Urinary bladder (tissue), 4 donors: Measurements from ENCODE around the gene KRTAP3-1. TPM values are rescaled to one million over a fixed set of nuclear protein-coding genes. Genes with fewer than 3 reads are reported as not detected.

Experiments used
- DNase-seq: peaks from one replicate; pipeline ENCODE4 v3.0.0-alpha.2; 2015; ENCODE audit errors: extremely low spot score
- H3K27ac ChIP-seq: one replicate; pipeline ENCODE4 v1.5.1; 2013; ENCODE audit warnings: low read depth, mild to moderate bottlenecking, moderate library complexity
- H3K36me3 ChIP-seq: one replicate; pipeline ENCODE4 v1.6.1; 2013; ENCODE audit warnings: mild to moderate bottlenecking, moderate library complexity; ENCODE audit not compliant: insufficient read depth
- H3K4me1 ChIP-seq: one replicate; pipeline ENCODE4 v1.6.1; 2013; ENCODE audit warnings: mild to moderate bottlenecking, moderate library complexity; ENCODE audit not compliant: insufficient read depth
- H3K4me3 ChIP-seq: one replicate; pipeline ENCODE4 v1.5.1; 2013; ENCODE audit warnings: low read depth, low read length
- WGBS: extraction: QIAGEN DNeasy Blood & Tissue Kit; methylation state at CpG from one replicate; pipeline ENCODE4 v1.1.7; 2013; 5-methylcytosine and 5-hydroxymethylcytosine counted together
- polyA plus RNA-seq: library from polyadenylated mRNA; stranded (reverse); fragments of 200-250 nt; gene quantifications from one replicate; pipeline ENCODE4 v1.2.3, GENCODE V29; 2013
- small RNA-seq: library from RNA; depleted of rRNA; stranded (forward); fragments of <200 nt; gene quantifications from one replicate; pipeline ENCODE3, GENCODE V24; 2014
- total RNA-seq: library from RNA; depleted of rRNA; stranded (reverse); fragments of >200 nt; gene quantifications from one replicate; pipeline ENCODE4 v1.2.3, GENCODE V29; 2014
- donor health status: healthy with polysubstance abuse.
- donor health status: healthy.

The KRTAP3-1 gene
- total and polyA plus RNA-seq, 2 donors, result not detected

DNA sequence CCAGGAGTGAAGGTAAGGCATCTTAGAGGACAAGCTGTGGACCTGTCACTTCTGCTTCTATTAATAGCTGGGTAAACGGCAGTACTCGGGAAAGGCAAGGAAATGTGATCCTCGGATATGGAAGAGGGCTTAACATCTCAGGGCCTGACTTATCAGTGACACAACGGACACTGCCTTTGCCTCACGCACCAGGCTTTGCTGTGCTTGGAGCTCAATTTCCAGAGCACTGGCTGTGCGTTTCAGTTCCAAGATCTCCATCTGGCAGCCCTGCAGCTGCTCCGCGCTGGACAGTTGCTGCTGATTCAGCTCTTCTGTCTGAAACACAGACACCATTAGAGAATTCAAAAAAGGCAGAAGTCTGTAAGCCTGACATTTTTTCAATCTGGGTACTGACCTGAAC, 28.3 kb downstream of the KRTAP3-1 start:
- Histone ChIP-seq H3K4me1 (no peaks in the 10 kb centered on the region), H3K27ac (no peak overlapping the region), H3K36me3 (no peaks in the 10 kb centered on the region), H3K4me3 (no peak overlapping the region)
- DNase-seq, result no peak
- 16% methylated on average over 8 of the region's 8 CpGs for whole genome bisulfite sequencing

DNA sequence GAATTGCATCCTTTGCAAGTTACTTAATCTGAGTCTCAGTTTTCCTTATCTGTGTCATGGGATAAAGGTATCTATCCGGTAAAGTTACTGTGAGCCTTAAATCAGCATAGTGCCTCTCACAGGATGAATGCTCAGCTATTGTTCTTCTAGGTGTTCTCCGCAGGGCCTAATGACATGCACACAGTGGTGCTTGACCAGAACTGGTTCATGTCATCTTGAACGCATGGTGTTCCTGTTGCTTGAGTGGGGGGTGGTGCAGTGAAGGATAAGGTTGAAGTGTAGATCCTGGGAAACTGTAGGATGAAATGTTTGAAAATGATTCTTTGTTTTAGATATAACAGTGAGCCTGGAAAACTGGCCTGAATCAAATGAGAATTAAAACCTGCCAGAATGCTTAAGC, 28.8 kb downstream of the KRTAP3-1 start:
- Histone ChIP-seq H3K36me3 (no peaks in the 10 kb centered on the region), H3K4me1 (no peaks in the 10 kb centered on the region), H3K27ac (no peak overlapping the region), H3K4me3 (no peak overlapping the region)
- 79% methylated on average over 3 of the region's 3 CpGs for WGBS
- no peak for DNase-seq

DNA sequence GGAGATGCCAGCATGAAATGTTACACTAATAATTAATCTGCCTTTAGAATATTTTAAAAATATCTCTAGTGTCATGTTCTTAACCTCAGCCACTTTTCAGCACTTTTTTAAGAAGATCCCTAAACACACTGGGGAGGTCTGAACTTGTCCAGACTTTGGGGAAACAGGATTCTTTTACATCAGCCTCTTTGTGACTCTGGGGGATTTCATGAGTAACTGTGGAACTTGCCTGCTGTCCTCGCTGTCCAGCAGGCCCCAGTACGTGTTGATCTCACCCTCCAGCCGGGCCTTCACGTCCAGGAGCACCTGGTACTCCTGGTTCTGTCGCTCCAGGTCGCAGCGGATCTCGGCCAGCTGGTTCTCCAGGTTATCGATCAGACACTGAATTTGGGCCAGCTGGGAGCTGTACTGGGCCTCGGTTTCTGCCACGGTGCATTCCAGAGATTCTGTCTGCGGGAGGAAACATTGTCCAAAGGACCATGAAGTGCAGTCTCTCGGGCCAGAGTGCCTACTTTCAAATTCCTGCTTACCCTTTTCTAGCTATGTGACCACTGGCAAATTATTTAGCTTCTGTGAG, 30.3 kb downstream of the KRTAP3-1 start:
- DNase-seq, result no peak
- WGBS, result 71% methylated on average over 13 of the region's 13 CpGs

DNA sequence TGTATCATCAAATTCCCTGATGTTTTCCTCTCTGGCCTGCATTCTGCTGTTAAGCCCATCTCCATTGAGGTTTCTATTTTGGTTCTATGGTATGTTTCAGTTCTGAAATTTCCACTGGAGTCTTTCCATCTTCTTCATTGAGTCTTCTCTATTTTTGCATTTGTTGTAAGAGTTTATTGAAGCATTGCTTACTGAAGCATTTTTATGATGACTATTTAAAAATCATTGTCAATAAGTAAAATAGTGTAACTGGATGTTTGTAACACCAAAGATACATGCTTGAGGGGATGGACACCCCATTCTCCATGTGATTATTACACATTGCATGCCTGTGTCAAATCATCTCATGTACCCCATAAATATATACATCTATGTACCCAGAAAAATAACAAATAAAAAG, 33.4 kb downstream of the KRTAP3-1 start:
- Histone ChIP-seq H3K4me3 (no peak overlapping the region), H3K27ac (no peak overlapping the region), H3K36me3 (no peaks in the 10 kb centered on the region), H3K4me1 (no peaks in the 10 kb centered on the region)
- DNase-seq, result no peak

More for the DNA sequence above, 30.3 kb downstream of the KRTAP3-1 start:
- H3K4me1 ChIP-seq, result no peaks in the 10 kb centered on the region
- no peak overlapping the region for H3K4me3 ChIP-seq
- no peaks in the 10 kb centered on the region for H3K36me3 ChIP-seq
- H3K27ac ChIP-seq, result no peak overlapping the region

DNA sequence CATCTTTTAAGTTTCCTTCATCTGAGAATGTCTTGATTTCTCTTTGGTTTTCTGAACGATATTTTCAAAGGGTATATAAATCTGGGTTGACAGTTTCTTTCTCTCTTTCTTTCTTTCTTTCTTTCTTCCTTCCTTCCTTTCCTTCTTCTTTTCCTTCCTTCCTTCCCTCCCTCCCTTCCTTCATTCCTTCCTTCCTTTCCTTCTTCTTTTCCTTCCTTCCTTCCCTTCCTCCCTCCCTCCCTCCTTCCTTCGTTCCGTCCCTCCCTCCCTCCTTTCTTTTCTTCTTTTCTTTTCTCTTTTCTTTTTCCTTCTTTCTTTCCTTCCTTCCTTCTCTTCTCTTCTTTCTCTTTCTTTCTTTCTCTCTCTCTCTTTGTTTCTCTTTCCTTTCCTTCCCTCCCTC, 34.6 kb downstream of the KRTAP3-1 start:
- 88% methylated on average over 3 of the region's 3 CpGs for WGBS
- no peak for DNase-seq
- Histone ChIP-seq H3K36me3 (no peaks in the 10 kb centered on the region), H3K27ac (no peak overlapping the region), H3K4me3 (no peak overlapping the region), H3K4me1 (no peaks in the 10 kb centered on the region)

DNA sequence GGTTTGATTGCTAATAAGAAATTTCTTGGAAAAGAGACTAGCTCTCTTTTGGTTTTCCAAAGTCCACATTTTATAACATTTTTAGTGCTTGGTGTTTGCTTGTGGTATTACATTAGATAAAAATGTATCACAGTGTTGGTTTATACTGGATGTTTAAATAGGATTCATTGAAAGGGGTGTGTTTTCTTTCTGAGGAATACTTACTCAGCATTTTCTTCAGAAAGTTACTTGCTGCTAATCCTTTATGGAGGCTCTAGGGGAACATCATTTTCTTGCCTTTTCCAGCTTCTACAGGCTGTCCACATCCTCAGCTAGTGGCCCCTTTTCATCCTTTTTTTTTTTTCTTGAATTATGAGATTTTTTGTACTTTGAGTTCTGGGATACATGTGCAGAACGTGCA, 41.3 kb downstream of the KRTAP3-1 start:
- WGBS, result 67% methylated on average over 1 of the region's 1 CpG
- Histone ChIP-seq H3K4me1 (no peaks in the 10 kb centered on the region), H3K36me3 (no peaks in the 10 kb centered on the region), H3K4me3 (no peak overlapping the region), H3K27ac (no peak overlapping the region)
- no peak for DNase-seq

DNA sequence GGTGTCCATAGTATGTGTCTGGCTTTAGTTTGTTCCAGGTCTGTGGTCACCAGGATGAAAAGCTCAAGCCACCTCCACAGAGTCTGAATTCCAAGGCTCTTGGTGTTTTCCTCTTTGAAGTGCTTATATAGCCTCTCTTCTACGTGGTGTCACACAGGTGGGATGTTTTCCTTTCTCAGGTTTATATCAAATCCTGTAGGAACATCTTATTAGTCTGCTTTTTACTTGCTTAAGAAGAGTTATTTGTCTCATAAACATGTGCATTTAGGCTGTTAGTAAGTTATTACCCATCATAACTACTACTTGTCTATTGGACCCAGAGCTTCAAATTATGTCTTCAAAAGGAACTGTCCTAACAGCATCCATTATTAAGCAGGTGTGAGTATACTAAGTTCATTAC, 42.1 kb downstream of the KRTAP3-1 start, which contains the start of gene KRT39:
TSS of gene KRT39 (minus strand) at position 101 of the 400 bp plus-strand sequence. CDS start at position 9, 92 bp downstream.
- no peak within 1 kb of the TSS for H3K27ac ChIP-seq

DNA sequence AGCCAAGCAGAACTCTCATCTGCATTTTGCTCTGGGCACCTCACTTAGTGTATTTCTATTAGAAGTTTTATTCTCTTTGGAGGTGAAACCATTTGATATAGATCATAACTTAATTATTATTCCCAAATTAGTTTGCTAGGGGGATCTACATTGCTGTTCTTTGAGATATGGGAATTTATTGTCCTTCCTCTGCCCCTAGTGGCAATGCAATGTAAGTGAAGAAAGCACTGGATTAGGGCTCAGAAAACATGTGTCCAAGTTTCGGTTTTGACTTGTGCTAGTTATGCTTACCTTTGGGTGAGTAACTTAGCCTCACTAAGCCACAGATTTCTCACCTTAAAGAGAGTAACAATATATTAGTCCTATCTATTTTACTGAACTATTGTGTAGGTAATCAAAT, 45.1 kb downstream of the KRTAP3-1 start:
- 60% methylated on average over 1 of the region's 1 CpG for WGBS
- H3K27ac ChIP-seq, result no peak overlapping the region
- no peak for DNase-seq

More for the DNA sequence above, 42.1 kb downstream of the KRTAP3-1 start, which contains the start of gene KRT39:
- Histone ChIP-seq H3K4me3 (no peak within 1 kb of the TSS), H3K4me1 (no peaks in the 10 kb centered on the region), H3K36me3 (no peaks in the 10 kb centered on the region)
- DNase-seq, result no peak
- WGBS, result 44% methylated on average over 1 of the region's 1 CpG

DNA sequence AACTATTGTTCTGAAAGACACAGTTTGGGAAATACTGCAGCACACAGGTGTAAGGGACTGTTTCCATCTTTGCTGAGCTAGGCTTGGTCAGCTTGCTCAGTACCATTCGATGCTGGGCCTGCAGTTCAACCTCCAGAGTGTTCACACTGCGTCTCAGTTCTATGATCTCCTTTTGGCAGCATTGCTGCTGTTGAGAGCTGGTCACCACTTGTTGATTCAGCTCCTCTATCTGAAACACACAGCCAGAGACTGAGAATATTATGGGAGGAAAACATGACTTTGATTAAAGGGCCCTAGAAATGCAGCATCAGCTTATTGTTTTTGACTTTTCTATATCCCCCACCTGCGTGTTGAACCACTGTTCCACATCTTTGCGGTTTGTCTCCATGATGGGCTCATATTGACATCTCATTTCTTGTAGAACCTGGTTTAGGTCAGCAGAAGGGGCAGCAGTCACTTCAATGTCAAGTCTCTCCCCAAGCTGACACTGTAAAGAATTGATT, 46.8 kb downstream of the KRTAP3-1 start:
- 86% methylated on average over 4 of the region's 4 CpGs for WGBS
- Histone ChIP-seq H3K4me3 (no peak overlapping the region), H3K27ac (no peak overlapping the region), H3K4me1 (no peaks in the 10 kb centered on the region), H3K36me3 (no peaks in the 10 kb centered on the region)
- no peak for DNase-seq

More for the DNA sequence above, 45.1 kb downstream of the KRTAP3-1 start:
- Histone ChIP-seq H3K4me1 (no peaks in the 10 kb centered on the region), H3K36me3 (no peaks in the 10 kb centered on the region), H3K4me3 (no peak overlapping the region)

DNA sequence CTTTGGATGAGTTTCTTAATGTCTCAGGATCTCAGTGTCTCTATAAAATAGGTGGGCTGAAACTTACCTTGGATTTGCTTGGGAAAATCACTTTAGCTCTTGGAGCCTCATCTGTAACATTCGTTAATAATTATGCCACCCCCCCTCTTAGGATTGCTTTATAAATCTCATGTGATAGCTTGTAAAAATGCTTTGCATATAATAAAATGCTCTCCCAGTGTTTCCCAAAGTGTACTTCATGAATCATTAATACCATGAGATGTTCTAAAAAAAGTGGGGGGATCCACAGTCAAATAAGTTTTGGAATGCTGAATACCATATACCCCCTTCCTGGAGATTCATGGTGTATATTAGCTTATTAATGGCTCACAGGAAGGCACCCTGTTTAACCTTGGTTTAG, 47.3 kb downstream of the KRTAP3-1 start:
- DNase-seq, result no peak
- Histone ChIP-seq H3K36me3 (no peaks in the 10 kb centered on the region), H3K4me3 (no peak overlapping the region), H3K4me1 (no peaks in the 10 kb centered on the region), H3K27ac (no peak overlapping the region)
- 83% methylated on average over 1 of the region's 1 CpG for WGBS

DNA sequence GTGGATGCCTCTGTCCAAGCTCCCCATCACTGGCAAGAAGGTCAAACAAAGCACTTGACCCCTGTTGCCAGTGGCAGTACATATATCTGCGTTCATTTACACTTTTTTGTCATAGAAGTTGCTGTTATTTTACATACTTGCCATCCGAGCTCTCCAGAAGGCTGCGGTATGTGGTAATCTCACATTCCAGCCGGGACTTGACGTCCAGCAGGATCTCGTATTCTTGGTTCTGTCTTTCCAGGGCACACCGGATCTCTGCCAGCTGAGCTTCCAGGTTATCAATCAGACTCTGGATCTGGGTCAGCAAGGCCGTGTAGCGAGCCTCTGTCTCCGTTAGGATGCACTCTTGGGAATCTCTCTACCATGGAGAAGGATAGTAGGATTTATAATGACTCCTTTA, 48.8 kb downstream of the KRTAP3-1 start:
- whole genome bisulfite sequencing, result 63% methylated on average over 10 of the region's 10 CpGs
- no peaks in the 10 kb centered on the region for H3K4me1 ChIP-seq
- H3K4me3 ChIP-seq, result no peak overlapping the region
- no peak for DNase-seq
- H3K36me3 ChIP-seq, result no peaks in the 10 kb centered on the region
- H3K27ac ChIP-seq, result no peak overlapping the region

Small RNA genes lying within 50 kb of the gene (small RNA-seq; reads per million reads assigned to genes)
- gene KRTAP3-4P, result not detected

Other genes starting within 250 kb of the KRTAP3-1 start
Only the 30 nearest of the 37 such genes appear.
- not detected for gene KRT28, start 209.2 kb downstream of the KRTAP3-1 start, total RNA-seq
- gene KRT28, start 209.2 kb downstream of the KRTAP3-1 start, polyA plus RNA-seq, result not detected
- 4.8 TPM for gene KRT10, start 186.5 kb downstream of the KRTAP3-1 start, total RNA-seq
- 21.5 TPM for gene KRT10, start 186.5 kb downstream of the KRTAP3-1 start, polyA plus RNA-seq
- gene KRT12, start 141.9 kb downstream of the KRTAP3-1 start, total RNA-seq, result not detected
- not detected for gene KRT12, start 141.9 kb downstream of the KRTAP3-1 start, polyA plus RNA-seq
- gene KRT20, start 123.9 kb downstream of the KRTAP3-1 start, total RNA-seq, result 23.2 TPM
- gene KRT20, start 123.9 kb downstream of the KRTAP3-1 start, polyA plus RNA-seq, result 2.2 TPM
- 14.7 TPM for gene KRT23, start 71.5 kb downstream of the KRTAP3-1 start, total RNA-seq
- gene KRT23, start 71.5 kb downstream of the KRTAP3-1 start, polyA plus RNA-seq, result 0.87 TPM
- gene KRT39, start 42.2 kb downstream of the KRTAP3-1 start, total RNA-seq, result not detected
- gene KRT39, start 42.2 kb downstream of the KRTAP3-1 start, polyA plus RNA-seq, result not detected
- gene KRT40, start 24.8 kb downstream of the KRTAP3-1 start, total RNA-seq, result not detected
- gene KRT40, start 24.8 kb downstream of the KRTAP3-1 start, polyA plus RNA-seq, result not detected
- not detected for gene KRTAP3-3, start 15.0 kb downstream of the KRTAP3-1 start, total RNA-seq
- not detected for gene KRTAP3-3, start 15.0 kb downstream of the KRTAP3-1 start, polyA plus RNA-seq
- gene KRTAP3-2, start 9.2 kb downstream of the KRTAP3-1 start, total RNA-seq, result not detected
- gene KRTAP3-2, start 9.2 kb downstream of the KRTAP3-1 start, polyA plus RNA-seq, result not detected
- gene KRTAP1-5, start 18.1 kb upstream of the KRTAP3-1 start, total RNA-seq, result not detected
- 0.11 TPM for gene KRTAP1-5, start 18.1 kb upstream of the KRTAP3-1 start, polyA plus RNA-seq
- gene KRTAP1-4, start 21.1 kb upstream of the KRTAP3-1 start, total RNA-seq, result not detected
- gene KRTAP1-4, start 21.1 kb upstream of the KRTAP3-1 start, polyA plus RNA-seq, result not detected
- gene KRTAP1-3, start 25.7 kb upstream of the KRTAP3-1 start, total RNA-seq, result not detected
- gene KRTAP1-3, start 25.7 kb upstream of the KRTAP3-1 start, polyA plus RNA-seq, result not detected
- gene KRTAP1-1, start 32.3 kb upstream of the KRTAP3-1 start, total RNA-seq, result not detected
- gene KRTAP1-1, start 32.3 kb upstream of the KRTAP3-1 start, polyA plus RNA-seq, result not detected
- gene KRTAP2-1, start 38.2 kb upstream of the KRTAP3-1 start, total RNA-seq, result not detected
- gene KRTAP2-1, start 38.2 kb upstream of the KRTAP3-1 start, polyA plus RNA-seq, result not detected
- gene KRTAP2-2, start 46.1 kb upstream of the KRTAP3-1 start, total RNA-seq, result not detected
- not detected for gene KRTAP2-2, start 46.1 kb upstream of the KRTAP3-1 start, polyA plus RNA-seq
- gene KRTAP2-3, start 51.0 kb upstream of the KRTAP3-1 start, total RNA-seq, result not detected
- gene KRTAP2-3, start 51.0 kb upstream of the KRTAP3-1 start, polyA plus RNA-seq, result not detected
- gene KRTAP2-4, start 56.8 kb upstream of the KRTAP3-1 start, total RNA-seq, result not detected
- not detected for gene KRTAP2-4, start 56.8 kb upstream of the KRTAP3-1 start, polyA plus RNA-seq
- not detected for gene KRTAP4-7, start 75.0 kb upstream of the KRTAP3-1 start, total RNA-seq
- not detected for gene KRTAP4-7, start 75.0 kb upstream of the KRTAP3-1 start, polyA plus RNA-seq
- not detected for gene KRTAP4-8, start 89.0 kb upstream of the KRTAP3-1 start, total RNA-seq
- not detected for gene KRTAP4-8, start 89.0 kb upstream of the KRTAP3-1 start, polyA plus RNA-seq
- gene KRTAP4-16, start 93.1 kb upstream of the KRTAP3-1 start, total RNA-seq, result not detected
- gene KRTAP4-16, start 93.1 kb upstream of the KRTAP3-1 start, polyA plus RNA-seq, result not detected
- gene KRTAP4-9, start 96.3 kb upstream of the KRTAP3-1 start, total RNA-seq, result not detected
- gene KRTAP4-9, start 96.3 kb upstream of the KRTAP3-1 start, polyA plus RNA-seq, result not detected
- gene KRTAP4-11, start 109.2 kb upstream of the KRTAP3-1 start, total RNA-seq, result not detected
- gene KRTAP4-11, start 109.2 kb upstream of the KRTAP3-1 start, polyA plus RNA-seq, result not detected
- gene KRTAP4-12, start 115.1 kb upstream of the KRTAP3-1 start, total RNA-seq, result not detected
- not detected for gene KRTAP4-12, start 115.1 kb upstream of the KRTAP3-1 start, polyA plus RNA-seq
- gene KRTAP4-6, start 131.4 kb upstream of the KRTAP3-1 start, total RNA-seq, result not detected
- gene KRTAP4-6, start 131.4 kb upstream of the KRTAP3-1 start, polyA plus RNA-seq, result not detected
- not detected for gene KRTAP4-5, start 140.7 kb upstream of the KRTAP3-1 start, total RNA-seq
- gene KRTAP4-5, start 140.7 kb upstream of the KRTAP3-1 start, polyA plus RNA-seq, result not detected
- not detected for gene KRTAP4-4, start 151.6 kb upstream of the KRTAP3-1 start, total RNA-seq
- not detected for gene KRTAP4-4, start 151.6 kb upstream of the KRTAP3-1 start, polyA plus RNA-seq
- not detected for gene KRTAP4-3, start 159.1 kb upstream of the KRTAP3-1 start, total RNA-seq
- gene KRTAP4-3, start 159.1 kb upstream of the KRTAP3-1 start, polyA plus RNA-seq, result not detected
- not detected for gene KRTAP4-2, start 169.1 kb upstream of the KRTAP3-1 start, total RNA-seq
- gene KRTAP4-2, start 169.1 kb upstream of the KRTAP3-1 start, polyA plus RNA-seq, result not detected
- not detected for gene KRTAP4-1, start 175.8 kb upstream of the KRTAP3-1 start, total RNA-seq
- gene KRTAP4-1, start 175.8 kb upstream of the KRTAP3-1 start, polyA plus RNA-seq, result not detected
- gene KRTAP9-1, start 180.8 kb upstream of the KRTAP3-1 start, total RNA-seq, result not detected
- not detected for gene KRTAP9-1, start 180.8 kb upstream of the KRTAP3-1 start, polyA plus RNA-seq